ENCODE data around the gene IFT88. TPM values are rescaled to one million over a fixed set of nuclear protein-coding genes. Genes with fewer than 3 reads are reported as not detected.
A peak's percentile ranks its signal among the peaks of the same experiment; 100 is the strongest.

The IFT88 gene
- 2.9 and 4.9 TPM in 2 replicates for total RNA-seq (2014; rRNA removed; shearing (Covaris generic); ENCODE audit: low replicate concordance)

GRCh38 chr13:20566898-20567874 is at the start of gene IFT88:
Gene IFT88, plus strand, starts transcription at chr13:20567157. Its CDS starts 7,229 bp downstream, at chr13:20574386.
- DNase-seq (ENCODE audit: low read depth) = peak; percentile 85
- in situ Hi-C loops (cut with HindIII; ENCODE audit: low pct_unique_long_range_greater_than_20kb, low sequenced_read_pairs) = no loop called here

DNA sequence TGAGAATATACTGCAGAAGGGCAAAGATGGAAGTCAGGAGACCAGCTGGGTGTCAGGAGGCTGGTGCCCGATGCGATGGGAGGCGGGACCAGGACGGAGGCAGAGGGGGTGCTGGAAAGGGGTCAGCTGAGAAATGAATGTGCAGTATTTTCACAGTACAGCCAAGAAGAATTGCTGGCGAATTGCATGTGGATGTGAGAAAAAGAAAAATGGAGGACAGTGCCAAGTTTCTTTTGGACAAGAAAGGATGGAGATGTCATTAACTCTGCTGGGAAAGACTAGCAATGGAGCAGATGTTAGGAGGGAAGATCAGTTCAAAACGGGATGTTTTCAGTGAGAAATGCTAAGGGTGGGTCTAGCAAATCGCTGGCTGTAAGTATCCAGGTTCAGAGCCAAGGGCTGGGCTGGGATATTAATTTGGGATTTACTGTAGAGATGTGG is 48.3 kb upstream of the IFT88 start:
- in situ Hi-C loops (cut with HindIII; ENCODE audit: low pct_unique_long_range_greater_than_20kb, low sequenced_read_pairs) = no loop called here

GRCh38 chr13:20519875-20520274 is 47.1 kb upstream of the IFT88 start:
- peak; percentile 41 for DNase-seq (ENCODE audit: low read depth)
- in situ Hi-C loops (cut with HindIII; ENCODE audit: low pct_unique_long_range_greater_than_20kb, low sequenced_read_pairs) = no loop called here

More for the DNA sequence above, 48.3 kb upstream of the IFT88 start:
- DNase-seq (ENCODE audit: low read depth) = no peak

GRCh38 chr13:20521364-20522115 is 45.4 kb upstream of the IFT88 start:
- in situ Hi-C loops (cut with HindIII; ENCODE audit: low pct_unique_long_range_greater_than_20kb, low sequenced_read_pairs) = no loop called here
- DNase-seq (ENCODE audit: low read depth) = no peak

DNA sequence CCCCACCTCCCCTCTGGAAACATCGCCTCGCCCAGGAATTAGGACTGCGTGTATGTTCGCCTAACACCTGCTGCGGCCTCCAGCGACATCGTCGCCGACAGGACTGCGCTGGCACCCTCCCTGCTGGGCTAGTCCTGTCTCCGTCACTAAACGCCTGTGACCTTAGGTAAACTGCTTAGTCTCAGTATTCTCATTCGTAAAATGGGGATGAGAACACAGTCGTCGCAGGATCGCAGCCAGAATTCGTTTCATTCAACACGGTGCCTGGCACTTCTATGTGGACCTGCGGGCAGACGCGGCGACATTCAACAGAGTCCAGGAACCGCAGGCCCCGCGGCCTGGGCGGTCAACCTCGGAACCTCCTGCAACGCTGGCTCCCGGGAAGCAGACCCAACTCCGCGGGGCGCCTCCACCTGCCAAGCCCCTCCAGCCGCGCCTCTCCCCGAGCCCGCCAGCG is 41.8 kb upstream of the IFT88 start:
- in situ Hi-C loops (cut with HindIII; ENCODE audit: low pct_unique_long_range_greater_than_20kb, low sequenced_read_pairs) = no loop called here
- peak; percentile 44 for DNase-seq (ENCODE audit: low read depth)

DNA sequence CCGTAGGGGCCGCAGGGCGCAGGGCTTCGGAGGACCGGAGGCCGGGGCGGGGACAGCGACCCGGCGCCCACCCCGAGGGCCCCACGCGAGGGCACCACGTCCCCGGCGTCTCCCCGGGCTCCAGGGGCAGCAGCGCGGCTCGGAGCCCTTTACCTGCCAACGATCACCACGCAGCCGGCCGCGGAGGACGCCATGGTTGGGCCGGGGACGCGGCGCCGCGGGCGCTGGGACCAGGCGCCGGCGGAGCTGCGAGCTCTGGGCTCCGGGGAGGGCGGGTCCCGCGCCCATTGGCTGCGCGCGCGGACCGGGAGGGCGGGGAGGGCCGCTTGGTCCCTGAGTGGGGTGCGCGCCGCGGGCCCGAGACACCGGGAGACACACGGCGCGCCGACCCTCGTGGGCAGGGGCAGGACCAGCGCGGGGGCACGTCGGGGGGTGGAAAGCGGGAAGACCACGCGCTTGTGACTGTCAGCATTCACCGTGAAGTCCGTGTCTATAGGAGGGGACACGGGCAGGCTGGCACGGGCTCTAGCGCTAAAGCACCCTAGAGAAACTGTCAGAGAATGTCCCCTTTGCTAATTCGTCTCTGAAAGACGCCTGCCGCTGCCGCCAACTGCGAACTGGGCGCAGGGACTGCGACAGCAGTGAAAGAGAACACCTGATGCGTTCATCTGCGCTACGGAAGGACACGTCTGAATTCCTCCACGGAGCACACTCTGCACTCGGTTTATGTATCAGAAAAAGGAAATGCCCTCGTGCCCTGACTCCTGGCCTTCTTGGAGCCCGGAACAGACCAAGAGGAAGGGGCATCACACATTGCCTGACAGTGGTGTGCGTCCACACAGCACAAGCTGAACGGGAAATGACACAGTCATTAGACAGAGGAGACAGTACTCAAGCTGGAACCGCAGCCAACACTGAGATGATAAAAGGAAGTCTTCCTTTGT is 41.1 kb upstream of the IFT88 start, which contains the start of gene CRYL1:
CRYL1 (minus strand) TSS at position 257 of the 944 bp plus-strand sequence; CDS start at position 194, 63 bp downstream.
- in situ Hi-C loops (cut with HindIII; ENCODE audit: low pct_unique_long_range_greater_than_20kb, low sequenced_read_pairs) = no loop called here

GRCh38 chr13:20526664-20527063 is 40.3 kb upstream of the IFT88 start:
- no peak for DNase-seq (ENCODE audit: low read depth)
- in situ Hi-C loops (cut with HindIII; ENCODE audit: low pct_unique_long_range_greater_than_20kb, low sequenced_read_pairs) = no loop called here

More for the DNA sequence above, 41.1 kb upstream of the IFT88 start, which contains the start of gene CRYL1:
- peak; percentile 43 for DNase-seq (ENCODE audit: low read depth)

- DNase-seq (ENCODE audit: low read depth) = no peak
- in situ Hi-C loops (cut with HindIII; ENCODE audit: low pct_unique_long_range_greater_than_20kb, low sequenced_read_pairs) = no loop called here
Measured at GRCh38 chr13:20528452-20528851, 38.5 kb upstream of the IFT88 start.

GRCh38 chr13:20534038-20534608 is 32.8 kb upstream of the IFT88 start:
- no peak for DNase-seq (ENCODE audit: low read depth)
- in situ Hi-C loops (cut with HindIII; ENCODE audit: low pct_unique_long_range_greater_than_20kb, low sequenced_read_pairs) = no loop called here

DNA sequence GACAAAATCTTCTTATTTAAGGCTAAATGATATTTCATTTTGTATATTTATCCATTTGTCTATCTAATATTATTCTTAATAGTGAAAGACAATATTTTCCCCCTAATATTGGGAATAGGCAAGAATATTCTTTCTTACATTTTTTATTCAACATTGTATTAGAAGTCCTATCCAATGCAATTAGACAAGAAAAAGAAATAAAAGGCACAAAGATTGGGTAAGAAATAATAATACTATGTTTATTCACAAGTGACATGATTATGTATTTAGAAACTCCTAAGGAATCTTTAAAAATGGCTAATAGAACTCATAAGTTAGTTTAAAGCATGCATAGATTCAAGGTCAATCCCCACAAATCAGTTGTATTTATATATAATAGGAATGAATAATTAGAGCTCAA is 30.0 kb upstream of the IFT88 start:
- no peak for DNase-seq (ENCODE audit: low read depth)
- in situ Hi-C loops (cut with HindIII; ENCODE audit: low pct_unique_long_range_greater_than_20kb, low sequenced_read_pairs) = no loop called here

DNA sequence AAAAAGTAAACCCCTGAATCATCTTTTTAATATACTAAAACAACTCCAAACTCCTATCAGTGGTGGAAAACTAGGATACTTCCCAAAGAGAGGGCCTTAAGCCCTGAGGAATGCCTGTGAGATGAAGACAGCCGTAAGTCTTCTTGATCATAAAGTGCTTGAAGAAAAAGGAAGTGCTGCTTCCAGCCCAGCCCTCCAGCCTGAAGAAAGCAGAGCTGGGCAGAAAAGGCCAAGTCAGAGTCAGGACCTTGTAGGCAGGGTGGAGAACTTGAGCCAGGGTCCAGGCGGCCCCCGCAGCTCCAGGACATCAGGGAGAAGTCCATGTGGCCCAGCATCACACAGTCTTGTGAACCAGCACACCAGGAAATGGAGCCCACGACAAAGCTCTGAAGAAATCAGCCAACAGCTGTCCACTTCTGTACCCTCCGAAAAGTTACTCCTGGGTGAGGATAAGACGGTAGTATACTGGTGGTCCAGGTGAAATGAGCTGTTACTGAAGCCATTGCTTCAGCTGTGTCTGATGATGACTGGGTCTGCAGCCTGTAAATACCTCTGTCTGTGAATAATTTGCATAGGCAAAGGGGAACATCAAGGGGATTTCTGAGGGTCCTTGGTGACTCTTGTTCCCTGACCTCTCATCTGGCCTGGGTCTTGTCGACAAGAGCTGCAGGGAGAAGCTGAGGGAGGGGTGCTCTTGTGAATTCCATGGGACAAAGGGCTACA is 22.6 kb upstream of the IFT88 start:
- in situ Hi-C loops (cut with HindIII; ENCODE audit: low pct_unique_long_range_greater_than_20kb, low sequenced_read_pairs) = no loop called here
- no peak for DNase-seq (ENCODE audit: low read depth)

- DNase-seq (ENCODE audit: low read depth) = no peak
- in situ Hi-C loops (cut with HindIII; ENCODE audit: low pct_unique_long_range_greater_than_20kb, low sequenced_read_pairs) = no loop called here
Measured at GRCh38 chr13:20546556-20546955, 20.4 kb upstream of the IFT88 start.

- in situ Hi-C loops (cut with HindIII; ENCODE audit: low pct_unique_long_range_greater_than_20kb, low sequenced_read_pairs) = no loop called here
- DNase-seq (ENCODE audit: low read depth) = peak; percentile 60
Measured at GRCh38 chr13:20547479-20547908, 19.5 kb upstream of the IFT88 start.

DNA sequence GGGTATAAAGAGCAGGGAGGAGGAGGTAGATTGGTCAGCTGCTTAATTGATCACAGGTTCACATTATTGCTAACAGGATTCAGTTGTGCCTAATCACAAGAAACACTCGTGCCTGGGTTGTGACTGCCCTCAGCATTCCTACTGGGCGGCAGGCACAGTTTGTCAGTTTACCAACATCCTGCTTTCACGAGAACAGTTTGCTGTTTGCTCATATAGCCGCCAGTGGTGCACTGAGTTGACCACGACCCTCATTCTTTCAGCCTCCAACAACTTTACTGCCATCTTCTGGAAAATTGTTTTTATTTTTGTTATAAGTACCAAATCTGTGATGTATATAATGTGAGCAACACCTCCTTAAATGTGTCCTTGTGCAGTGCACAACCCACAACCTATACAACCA is 16.2 kb upstream of the IFT88 start:
- in situ Hi-C loops (cut with HindIII; ENCODE audit: low pct_unique_long_range_greater_than_20kb, low sequenced_read_pairs) = no loop called here
- DNase-seq (ENCODE audit: low read depth) = no peak

GRCh38 chr13:20553311-20553710 is 13.6 kb upstream of the IFT88 start:
- no peak for DNase-seq (ENCODE audit: low read depth)
- in situ Hi-C loops (cut with HindIII; ENCODE audit: low pct_unique_long_range_greater_than_20kb, low sequenced_read_pairs) = no loop called here

DNA sequence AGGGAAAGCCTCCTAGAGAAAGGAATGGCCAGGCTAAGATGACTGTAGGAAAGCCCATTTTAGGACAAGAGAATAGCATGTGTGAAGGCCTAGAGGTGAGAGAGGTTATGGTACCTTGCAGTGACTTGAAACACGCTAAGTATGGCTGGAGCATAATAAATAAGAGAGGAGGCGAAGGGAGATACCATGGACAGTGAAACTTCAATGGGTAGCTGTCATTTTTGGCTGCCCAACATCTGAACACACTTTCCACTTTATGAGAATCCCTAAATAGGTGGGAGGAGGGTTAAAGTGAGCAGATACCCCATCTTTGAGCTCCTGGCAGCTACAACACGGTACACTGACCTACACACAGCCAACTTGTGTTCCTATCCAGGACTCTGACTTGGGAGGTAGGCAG is 8.0 kb upstream of the IFT88 start:
- in situ Hi-C loops (cut with HindIII; ENCODE audit: low pct_unique_long_range_greater_than_20kb, low sequenced_read_pairs) = no loop called here
- no peak for DNase-seq (ENCODE audit: low read depth)

All from Caki2 (cell line).